Mesothelial cell of epicardium (in vitro differentiated cells): Measurements from ENCODE around the gene PRDM5. TPM values are rescaled to one million over a fixed set of nuclear protein-coding genes. Genes with fewer than 3 reads are reported as not detected.

Experiments
- DNase-seq, 2 experiments: peaks; one replicate each; pipeline ENCODE4 v3.0.0; 2021; ENCODE audit warnings: low spot score in 2 of 2; ENCODE audit not compliant: unreplicated experiment in 2 of 2
- H3K27ac Mint-ChIP-seq: 2 replicates; pipeline ENCODE4 v1.8.0; 2021; ENCODE audit warnings: mixed read lengths
- H3K27me3 Mint-ChIP-seq: 2 replicates; pipeline ENCODE4 v1.8.0; 2021; ENCODE audit warnings: low read depth, mixed read lengths
- H3K36me3 Mint-ChIP-seq: 2 replicates; pipeline ENCODE4 v1.8.0; 2021; ENCODE audit warnings: mixed read lengths
- H3K4me1 Mint-ChIP-seq: 2 replicates; pipeline ENCODE4 v1.8.0; 2021; ENCODE audit warnings: mixed read lengths
- H3K4me3 Mint-ChIP-seq: 2 replicates; pipeline ENCODE4 v1.8.0; 2021; ENCODE audit warnings: mild to moderate bottlenecking, moderate library complexity, mixed read lengths
- H3K9me3 Mint-ChIP-seq: 2 replicates; pipeline ENCODE4 v1.8.0; 2021; ENCODE audit warnings: mixed read lengths
- total RNA-seq: library from RNA; stranded (reverse); gene quantifications from 3 replicates; pipeline ENCODE4 v1.2.1, GENCODE V29; 2021
- TF ChIP-seq, protein P1 (sequence below): fragments of 200-600 bp; sonication (generic); IDR thresholded peaks from one replicate; pipeline ENCODE4 v1.5.0; 2021; ENCODE audit warnings: antibody characterized with exemption; ENCODE audit not compliant: unreplicated experiment

The PRDM5 gene
- total RNA-seq, 1 donor from 2014 or later: 30.2 TPM

DNA sequence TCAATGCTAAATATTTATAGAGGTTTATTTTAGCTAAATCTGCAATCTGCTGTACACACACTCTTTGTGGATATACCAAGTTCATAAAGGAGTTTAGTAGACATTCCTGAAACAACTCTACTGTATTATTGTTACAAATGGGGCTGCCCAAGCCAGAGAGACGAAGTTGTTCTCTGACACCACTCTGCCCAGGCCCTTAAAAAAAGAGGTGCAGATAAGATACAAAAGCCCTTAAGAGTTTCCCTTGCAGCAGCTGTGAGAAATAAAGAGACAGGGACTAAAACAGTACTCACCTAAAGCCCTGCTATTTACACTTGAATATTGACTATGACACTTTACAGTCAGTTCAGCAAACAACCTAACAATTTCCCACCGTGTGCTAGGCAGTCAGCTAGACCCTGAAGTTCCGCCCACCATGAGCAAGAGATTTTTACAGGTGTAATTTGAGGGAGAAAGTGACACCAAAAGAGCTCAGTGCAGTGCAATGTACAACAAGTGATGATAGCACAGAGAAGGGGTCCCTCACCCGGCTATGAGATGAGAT is 191.7 kb downstream of the PRDM5 start:
- TF ChIP-seq, protein P1, sequence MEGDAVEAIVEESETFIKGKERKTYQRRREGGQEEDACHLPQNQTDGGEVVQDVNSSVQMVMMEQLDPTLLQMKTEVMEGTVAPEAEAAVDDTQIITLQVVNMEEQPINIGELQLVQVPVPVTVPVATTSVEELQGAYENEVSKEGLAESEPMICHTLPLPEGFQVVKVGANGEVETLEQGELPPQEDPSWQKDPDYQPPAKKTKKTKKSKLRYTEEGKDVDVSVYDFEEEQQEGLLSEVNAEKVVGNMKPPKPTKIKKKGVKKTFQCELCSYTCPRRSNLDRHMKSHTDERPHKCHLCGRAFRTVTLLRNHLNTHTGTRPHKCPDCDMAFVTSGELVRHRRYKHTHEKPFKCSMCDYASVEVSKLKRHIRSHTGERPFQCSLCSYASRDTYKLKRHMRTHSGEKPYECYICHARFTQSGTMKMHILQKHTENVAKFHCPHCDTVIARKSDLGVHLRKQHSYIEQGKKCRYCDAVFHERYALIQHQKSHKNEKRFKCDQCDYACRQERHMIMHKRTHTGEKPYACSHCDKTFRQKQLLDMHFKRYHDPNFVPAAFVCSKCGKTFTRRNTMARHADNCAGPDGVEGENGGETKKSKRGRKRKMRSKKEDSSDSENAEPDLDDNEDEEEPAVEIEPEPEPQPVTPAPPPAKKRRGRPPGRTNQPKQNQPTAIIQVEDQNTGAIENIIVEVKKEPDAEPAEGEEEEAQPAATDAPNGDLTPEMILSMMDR: no peak
- H3K4me3 Mint-ChIP-seq: no peak overlapping the region
- H3K27ac Mint-ChIP-seq: no peak overlapping the region
- H3K27me3 Mint-ChIP-seq: no peaks in the 10 kb centered on the region
- H3K36me3 Mint-ChIP-seq: peaks cover 2% of the 10 kb centered on the region
- no peaks in the 10 kb centered on the region for H3K9me3 Mint-ChIP-seq
- no peak for DNase-seq
- peaks cover 9% of the 10 kb centered on the region for H3K4me1 Mint-ChIP-seq

DNA sequence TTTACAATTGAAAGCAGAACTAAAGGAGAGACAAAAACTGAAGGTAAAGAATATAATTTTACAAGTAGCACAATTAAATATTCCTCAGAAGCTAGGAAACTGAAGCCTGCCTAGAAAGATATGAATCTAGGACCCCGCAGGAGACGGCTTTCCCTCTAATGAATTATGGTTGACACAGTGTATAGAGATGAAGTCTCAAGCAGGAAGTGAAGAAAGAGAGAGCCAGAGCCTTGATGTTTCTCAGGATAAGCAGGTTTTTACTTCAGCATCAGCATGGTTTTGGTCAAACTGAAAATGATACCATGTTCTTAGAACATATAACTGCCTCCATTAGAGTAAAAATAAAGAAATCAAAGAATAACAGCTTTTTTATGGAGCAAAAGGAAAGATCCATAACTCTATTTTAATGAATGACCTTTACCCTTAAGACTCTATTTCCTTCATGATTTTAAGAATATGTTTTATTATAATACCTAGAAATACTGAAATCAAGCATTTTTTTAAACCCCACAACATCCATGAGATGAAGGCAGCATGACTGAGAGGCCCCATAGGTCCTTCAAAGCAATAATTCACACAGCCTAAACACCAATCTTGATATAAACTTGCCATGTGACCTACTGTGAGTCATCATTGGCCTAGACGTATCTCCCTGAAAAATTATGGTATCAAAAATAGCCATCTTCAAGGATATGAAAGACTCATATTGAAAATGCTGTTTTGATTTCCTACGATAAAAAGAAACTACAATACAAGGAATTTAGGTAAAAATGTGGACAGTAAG is 193.4 kb downstream of the PRDM5 start:
- Mint-ChIP-seq H3K27ac (no peak overlapping the region), H3K4me1 (peaks cover 21% of the 10 kb centered on the region), H3K36me3 (peaks cover 4% of the 10 kb centered on the region), H3K9me3 (peaks cover 3% of the 10 kb centered on the region), H3K27me3 (no peaks in the 10 kb centered on the region), H3K4me3 (no peak overlapping the region)
- DNase-seq: no peak
- TF ChIP-seq, protein P1: no peak

DNA sequence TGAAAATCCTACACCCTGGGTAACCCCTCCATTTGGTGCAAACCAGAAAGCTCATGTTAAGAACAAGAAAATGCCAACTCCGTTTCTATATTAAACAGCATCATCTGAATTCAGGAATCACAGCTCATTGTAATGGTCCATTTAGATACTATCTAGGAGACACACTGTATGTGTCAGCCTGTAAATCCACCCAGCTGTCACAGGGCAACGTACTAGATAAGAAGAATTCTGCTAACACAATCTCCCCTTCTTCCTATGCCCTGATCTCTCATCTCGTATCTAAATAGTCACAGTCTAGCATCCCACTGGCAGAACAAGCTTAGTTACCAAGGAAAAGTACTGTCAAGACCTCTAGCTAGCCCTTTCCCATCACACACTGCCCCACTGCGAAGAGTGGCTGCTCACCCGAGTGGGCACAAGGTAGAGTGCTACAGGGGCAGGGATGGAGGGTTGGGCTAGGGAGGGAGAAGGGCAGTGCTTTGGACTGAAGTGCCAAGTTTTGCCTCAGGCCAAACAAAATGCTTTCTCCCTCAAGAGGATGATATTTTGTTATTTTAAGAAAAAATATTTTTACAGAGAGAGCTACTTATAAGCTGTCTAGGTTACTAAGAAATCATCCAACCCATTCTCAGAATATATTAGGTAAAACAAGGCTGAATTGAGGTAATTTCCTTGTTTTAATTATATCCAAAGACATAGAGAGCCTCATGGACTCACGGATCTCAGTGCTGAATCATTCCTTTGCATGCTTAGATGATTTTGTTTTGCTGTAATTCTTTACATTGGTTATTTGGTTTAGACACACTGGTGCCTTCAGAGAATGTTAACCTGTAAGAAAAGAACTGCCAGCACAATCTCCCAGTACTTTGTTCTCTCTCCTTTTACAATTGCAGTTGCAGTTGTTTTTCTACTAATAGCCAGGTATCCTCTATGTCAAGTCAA is 196.6 kb downstream of the PRDM5 start:
- Mint-ChIP-seq H3K27ac (no peak overlapping the region), H3K36me3 (peaks cover 5% of the 10 kb centered on the region), H3K4me3 (no peak overlapping the region), H3K27me3 (no peaks in the 10 kb centered on the region), H3K9me3 (peaks cover 5% of the 10 kb centered on the region), H3K4me1 (peaks cover 22% of the 10 kb centered on the region)
- DNase-seq: no peak
- TF ChIP-seq, protein P1: no peak

DNA sequence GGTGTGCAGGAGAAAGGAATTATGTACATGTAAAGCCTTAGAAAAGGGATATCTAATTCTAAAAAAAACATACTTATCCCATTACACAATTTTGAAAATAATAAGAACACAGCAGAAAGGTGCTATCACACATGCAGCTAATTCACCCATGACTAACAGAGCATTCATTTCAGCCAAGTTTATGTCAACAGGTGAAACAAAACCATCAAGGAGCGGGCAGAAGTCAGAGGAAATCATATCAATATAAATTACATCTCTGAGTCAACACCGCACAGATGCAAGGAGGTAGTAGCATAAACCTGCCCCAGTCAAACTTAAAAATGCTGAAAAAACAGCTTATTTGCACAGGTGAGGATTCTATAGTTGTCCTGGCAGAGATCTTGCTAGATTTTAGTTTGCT is 197.9 kb downstream of the PRDM5 start:
- no peak overlapping the region for H3K27ac Mint-ChIP-seq
- H3K27me3 Mint-ChIP-seq: no peaks in the 10 kb centered on the region
- no peak overlapping the region for H3K4me3 Mint-ChIP-seq
- peaks cover 5% of the 10 kb centered on the region for H3K9me3 Mint-ChIP-seq
- TF ChIP-seq, protein P1: no peak
- H3K4me1 Mint-ChIP-seq: peaks cover 22% of the 10 kb centered on the region
- DNase-seq: no peak
- H3K36me3 Mint-ChIP-seq: peaks cover 5% of the 10 kb centered on the region

DNA sequence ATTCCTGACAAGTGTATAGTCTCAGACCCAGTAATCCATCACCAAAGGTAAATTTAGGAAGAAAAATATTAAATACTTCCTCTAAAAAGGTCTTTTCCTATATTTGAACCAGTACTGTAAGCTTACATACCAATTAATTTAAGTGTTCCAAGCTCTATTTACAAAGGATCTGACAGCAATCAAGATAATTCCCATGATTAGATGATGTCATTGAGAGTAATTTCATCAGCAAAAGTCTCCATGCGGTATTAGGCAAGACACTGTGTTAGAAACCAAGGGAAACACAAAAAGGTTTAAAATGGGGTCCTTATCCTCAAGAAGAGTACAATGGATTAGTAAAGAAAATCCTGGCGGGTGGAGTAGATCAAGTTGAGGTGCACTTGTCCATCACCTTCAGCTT is 198.5 kb downstream of the PRDM5 start:
- Mint-ChIP-seq H3K9me3 (peaks cover 5% of the 10 kb centered on the region), H3K27ac (no peak overlapping the region), H3K27me3 (no peaks in the 10 kb centered on the region), H3K36me3 (peaks cover 5% of the 10 kb centered on the region), H3K4me3 (no peak overlapping the region), H3K4me1 (peaks cover 22% of the 10 kb centered on the region)
- TF ChIP-seq, protein P1: no peak
- no peak for DNase-seq
